ENCODE results near the gene PNPT1. TPM values are rescaled to one million over a fixed set of nuclear protein-coding genes. Genes with fewer than 3 reads are reported as not detected.

The PNPT1 gene
- total and polyA plus RNA-seq, 10 of the 15 experiments (the other 5 are each of a cell fraction or from before 2014, with no cell fraction given): 34.2 to 67.7 (median 43.3) TPM

DNA sequence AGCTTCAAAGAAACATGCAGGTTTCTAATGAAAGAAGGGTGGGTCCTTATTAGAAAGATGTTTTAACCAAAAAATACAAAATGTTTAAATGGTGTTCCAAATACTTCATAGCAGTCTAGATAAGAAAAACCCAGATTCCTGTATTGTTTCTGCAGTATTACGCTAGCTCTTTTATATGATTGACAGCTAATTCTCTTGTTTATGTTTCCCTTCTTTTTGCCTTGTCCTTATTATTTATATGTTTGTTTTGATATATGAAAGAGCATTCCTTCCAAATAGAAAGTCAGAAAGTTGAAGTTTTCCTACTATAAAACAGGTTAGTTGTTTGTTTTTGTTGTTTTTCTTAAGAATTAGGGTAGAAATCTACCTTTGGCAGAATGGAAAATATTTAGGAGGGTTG is 41.1 kb upstream of the PNPT1 start:
- ChIA-PET CTCF (interaction anchor here (1.7 to 2.7 kb wide), 2 partner anchors 17 to 226 kb away, joined by 4 to 13 read pairs; no protein-coding TSS in a partner anchor), POLR2A (no interaction called here), RAD21 (ENCODE audit: unreplicated experiment) (no interaction called here), SMC1A (ENCODE audit: uncharacterized antibody, unreplicated experiment) (no interaction called here)
- DNase-seq (ENCODE audit: low read depth, low spot score): no peak
- Histone ChIP-seq H3K9ac (ENCODE audit: control insufficient read depth, insufficient read depth, low read length) (no peak overlapping the region), H3K27me3 (replicated peaks in 1 of 2; ENCODE audit: control insufficient read depth in 2 of 2, insufficient read depth in 2 of 2, low read length in 1 of 2) (no peaks in the 10 kb centered on the region), H3K27ac (ENCODE audit: control insufficient read depth, insufficient read depth) (no peak overlapping the region), H3K36me3 (ENCODE audit: control insufficient read depth in 2 of 2, insufficient read depth in 2 of 2, low read length in 1 of 2) (no peaks in the 10 kb centered on the region), H3K79me2 (ENCODE audit: control insufficient read depth, insufficient read depth, low read length) (no peaks in the 10 kb centered on the region), H3K4me3 (no peak overlapping the region), H4K20me1 (ENCODE audit: control insufficient read depth, insufficient read depth) (no peaks in the 10 kb centered on the region), H3K9me3 (replicated peaks; ENCODE audit: control insufficient read depth, insufficient read depth, low read length) (no peaks in the 10 kb centered on the region), H2AFZ (ENCODE audit: control insufficient read depth, low read depth, low read length) (no peak overlapping the region), H3K4me2 (ENCODE audit: control insufficient read depth, insufficient read depth) (no peak overlapping the region), H3K4me1 (ENCODE audit: control insufficient read depth, insufficient read depth, low read length) (no peaks in the 10 kb centered on the region)
- FAIRE-seq: no peak
- no peak for ATAC-seq
- no TSS peak for BruUV-seq (replicated peaks)
- intact Hi-C loops (cut with micrococcal nuclease; ENCODE audit: unreplicated experiment) (no loop called here), in situ Hi-C loops (cut with MboI) (no loop called here)
- TF ChIP-seq RAD21 (IDR thresholded peaks at IDR 0.05; ENCODE audit: insufficient read depth, low read depth, low read length): no peak
- 0% methylated on average over 1 of the region's 1 CpG for WGBS (ENCODE audit: insufficient coverage, insufficient replicate concordance, low lambda C conversion rate, missing lambda C conversion rate)

DNA sequence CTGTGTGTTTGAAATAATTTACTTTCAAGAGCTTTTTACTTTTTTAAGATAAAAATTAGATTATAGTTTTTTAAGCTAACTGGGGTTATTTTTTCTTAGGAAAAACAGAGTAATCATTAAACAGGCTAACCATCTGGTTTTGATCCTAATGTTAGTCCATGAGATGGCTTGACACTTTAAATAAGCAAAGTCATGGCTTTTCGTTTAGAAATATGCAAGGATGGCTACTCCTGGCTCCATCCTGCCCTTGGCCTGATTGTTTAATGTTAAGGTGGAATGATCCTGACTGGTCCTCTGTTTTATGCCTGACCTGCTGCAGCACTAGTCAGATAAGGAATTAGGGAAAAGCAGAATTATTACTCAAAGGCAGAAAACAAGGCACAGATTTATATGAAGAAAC is 39.7 kb upstream of the PNPT1 start:
- DNase-seq (ENCODE audit: low read depth, low spot score) (no peak), FAIRE-seq (no peak), ATAC-seq (no peak)
- RAD21 ChIA-PET (ENCODE audit: unreplicated experiment): no interaction called here
- CTCF ChIA-PET: interaction anchor here (0.7 to 2.7 kb wide), 2 partner anchors 16 to 154 kb away, joined by 4 to 13 read pairs; no protein-coding TSS in a partner anchor
- SMC1A ChIA-PET (ENCODE audit: uncharacterized antibody, unreplicated experiment): no interaction called here
- POLR2A ChIA-PET: no interaction called here
- Histone ChIP-seq H3K4me1 (ENCODE audit: control insufficient read depth, insufficient read depth, low read length) (no peaks in the 10 kb centered on the region), H2AFZ (ENCODE audit: control insufficient read depth, low read depth, low read length) (no peak overlapping the region), H3K79me2 (ENCODE audit: control insufficient read depth, insufficient read depth, low read length) (no peaks in the 10 kb centered on the region), H3K36me3 (ENCODE audit: control insufficient read depth in 2 of 2, insufficient read depth in 2 of 2, low read length in 1 of 2) (no peaks in the 10 kb centered on the region), H3K4me3 (no peak overlapping the region), H4K20me1 (ENCODE audit: control insufficient read depth, insufficient read depth) (no peaks in the 10 kb centered on the region), H3K27ac (ENCODE audit: control insufficient read depth, insufficient read depth) (no peak overlapping the region), H3K27me3 (replicated peaks in 1 of 2; ENCODE audit: control insufficient read depth in 2 of 2, insufficient read depth in 2 of 2, low read length in 1 of 2) (no peaks in the 10 kb centered on the region), H3K9me3 (replicated peaks; ENCODE audit: control insufficient read depth, insufficient read depth, low read length) (no peaks in the 10 kb centered on the region), H3K9ac (ENCODE audit: control insufficient read depth, insufficient read depth, low read length) (no peak overlapping the region), H3K4me2 (ENCODE audit: control insufficient read depth, insufficient read depth) (no peak overlapping the region)
- no TSS peak for BruUV-seq (replicated peaks)
- in situ Hi-C loops (cut with MboI): no loop called here
- 0% methylated on average over 1 of the region's 1 CpG for WGBS (ENCODE audit: insufficient coverage, insufficient replicate concordance, low lambda C conversion rate, missing lambda C conversion rate)
- intact Hi-C loops (cut with micrococcal nuclease; ENCODE audit: unreplicated experiment): no loop called here
- TF ChIP-seq ZNF217 (IDR thresholded peaks at IDR 0.05) (no peak), ESRRA (IDR thresholded peaks at IDR 0.05; ENCODE audit: low read length) (no peak), FOS (IDR thresholded peaks at IDR 0.05; ENCODE audit: borderline replicate concordance, extremely low read depth, insufficient read length) (no peak), KAT2A (conservative IDR thresholded peaks at IDR 0.05; ENCODE audit: control insufficient read depth, low read depth, low read length) (no peak), BACH1 (IDR thresholded peaks at IDR 0.05; ENCODE audit: borderline replicate concordance) (no peak), STAT3 (IDR thresholded peaks at IDR 0.05; ENCODE audit: low read depth, low read length) (no peak), MEF2B (IDR thresholded peaks at IDR 0.05; ENCODE audit: partially characterized antibody, poor library complexity, severe bottlenecking) (no peak), CREM (IDR thresholded peaks at IDR 0.05; ENCODE audit: low read depth) (no peak), ZNF207 (IDR thresholded peaks at IDR 0.05; ENCODE audit: borderline replicate concordance) (no peak), TBL1XR1 (IDR thresholded peaks at IDR 0.05; ENCODE audit: low read depth, low read length) (no peak), SIX5 (IDR thresholded peaks at IDR 0.05; ENCODE audit: low read depth, low read length, severe bottlenecking) (no peak), KDM1A (IDR thresholded peaks at IDR 0.05; ENCODE audit: borderline replicate concordance) (no peak), CBX5 (IDR thresholded peaks at IDR 0.05; ENCODE audit: low read depth) (no peak)
- TF ChIP-seq, protein P1, sequence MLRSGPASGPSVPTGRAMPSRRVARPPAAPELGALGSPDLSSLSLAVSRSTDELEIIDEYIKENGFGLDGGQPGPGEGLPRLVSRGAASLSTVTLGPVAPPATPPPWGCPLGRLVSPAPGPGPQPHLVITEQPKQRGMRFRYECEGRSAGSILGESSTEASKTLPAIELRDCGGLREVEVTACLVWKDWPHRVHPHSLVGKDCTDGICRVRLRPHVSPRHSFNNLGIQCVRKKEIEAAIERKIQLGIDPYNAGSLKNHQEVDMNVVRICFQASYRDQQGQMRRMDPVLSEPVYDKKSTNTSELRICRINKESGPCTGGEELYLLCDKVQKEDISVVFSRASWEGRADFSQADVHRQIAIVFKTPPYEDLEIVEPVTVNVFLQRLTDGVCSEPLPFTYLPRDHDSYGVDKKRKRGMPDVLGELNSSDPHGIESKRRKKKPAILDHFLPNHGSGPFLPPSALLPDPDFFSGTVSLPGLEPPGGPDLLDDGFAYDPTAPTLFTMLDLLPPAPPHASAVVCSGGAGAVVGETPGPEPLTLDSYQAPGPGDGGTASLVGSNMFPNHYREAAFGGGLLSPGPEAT (IDR thresholded peaks at IDR 0.05; ENCODE audit: low read depth): no peak
- TF ChIP-seq, protein P2, sequence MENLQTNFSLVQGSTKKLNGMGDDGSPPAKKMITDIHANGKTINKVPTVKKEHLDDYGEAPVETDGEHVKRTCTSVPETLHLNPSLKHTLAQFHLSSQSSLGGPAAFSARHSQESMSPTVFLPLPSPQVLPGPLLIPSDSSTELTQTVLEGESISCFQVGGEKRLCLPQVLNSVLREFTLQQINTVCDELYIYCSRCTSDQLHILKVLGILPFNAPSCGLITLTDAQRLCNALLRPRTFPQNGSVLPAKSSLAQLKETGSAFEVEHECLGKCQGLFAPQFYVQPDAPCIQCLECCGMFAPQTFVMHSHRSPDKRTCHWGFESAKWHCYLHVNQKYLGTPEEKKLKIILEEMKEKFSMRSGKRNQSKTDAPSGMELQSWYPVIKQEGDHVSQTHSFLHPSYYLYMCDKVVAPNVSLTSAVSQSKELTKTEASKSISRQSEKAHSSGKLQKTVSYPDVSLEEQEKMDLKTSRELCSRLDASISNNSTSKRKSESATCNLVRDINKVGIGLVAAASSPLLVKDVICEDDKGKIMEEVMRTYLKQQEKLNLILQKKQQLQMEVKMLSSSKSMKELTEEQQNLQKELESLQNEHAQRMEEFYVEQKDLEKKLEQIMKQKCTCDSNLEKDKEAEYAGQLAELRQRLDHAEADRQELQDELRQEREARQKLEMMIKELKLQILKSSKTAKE (IDR thresholded peaks at IDR 0.05; ENCODE audit: low read depth, poor library complexity, severe bottlenecking): no peak
